ENCODE data around the gene UVSSA. TPM values are rescaled to one million over a fixed set of nuclear protein-coding genes. Genes with fewer than 3 reads are reported as not detected.

UVSSA gene
- total and polyA plus RNA-seq, 9 of the 15 experiments (the other 6 are each of a cell fraction or from before 2014, with no cell fraction given), result 0.21 to 14.6 (median 3.3) TPM

DNA sequence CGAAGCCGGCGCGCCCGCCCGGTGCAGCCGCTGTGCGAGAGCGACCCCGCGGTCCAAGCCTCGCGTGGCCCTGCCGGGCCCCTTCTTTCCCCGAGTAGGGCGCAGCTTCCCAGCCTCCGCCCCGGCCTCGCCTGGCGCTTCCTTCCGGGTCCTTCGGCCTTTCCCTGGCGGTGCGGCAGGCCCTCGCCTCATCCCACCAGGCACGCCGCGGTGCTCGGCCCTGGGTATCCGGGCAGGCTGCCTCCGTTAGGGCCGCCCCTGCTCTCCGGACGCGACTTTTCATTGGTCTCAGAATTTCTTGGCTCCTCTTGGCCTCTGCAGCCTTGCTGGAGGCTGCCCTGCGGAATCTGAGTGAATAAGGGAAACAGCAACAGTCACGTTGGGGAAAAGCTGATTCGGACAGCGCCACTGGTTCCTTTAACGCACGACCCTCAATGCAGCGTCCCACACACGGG lies 429 bp downstream of the UVSSA start (continued):
- peak in 1 of 3 experiments; percentile 1 for TF ChIP-seq YY1 (IDR thresholded peaks at IDR 0.05; ENCODE audit: borderline replicate concordance in 1 of 3, control insufficient read depth in 1 of 3, extremely low read depth in 1 of 3, insufficient read depth in 3 of 3, insufficient read length in 1 of 3, insufficient replicate concordance in 2 of 3, low read depth in 1 of 3, low read length in 2 of 3)
- TF ChIP-seq, protein P1, sequence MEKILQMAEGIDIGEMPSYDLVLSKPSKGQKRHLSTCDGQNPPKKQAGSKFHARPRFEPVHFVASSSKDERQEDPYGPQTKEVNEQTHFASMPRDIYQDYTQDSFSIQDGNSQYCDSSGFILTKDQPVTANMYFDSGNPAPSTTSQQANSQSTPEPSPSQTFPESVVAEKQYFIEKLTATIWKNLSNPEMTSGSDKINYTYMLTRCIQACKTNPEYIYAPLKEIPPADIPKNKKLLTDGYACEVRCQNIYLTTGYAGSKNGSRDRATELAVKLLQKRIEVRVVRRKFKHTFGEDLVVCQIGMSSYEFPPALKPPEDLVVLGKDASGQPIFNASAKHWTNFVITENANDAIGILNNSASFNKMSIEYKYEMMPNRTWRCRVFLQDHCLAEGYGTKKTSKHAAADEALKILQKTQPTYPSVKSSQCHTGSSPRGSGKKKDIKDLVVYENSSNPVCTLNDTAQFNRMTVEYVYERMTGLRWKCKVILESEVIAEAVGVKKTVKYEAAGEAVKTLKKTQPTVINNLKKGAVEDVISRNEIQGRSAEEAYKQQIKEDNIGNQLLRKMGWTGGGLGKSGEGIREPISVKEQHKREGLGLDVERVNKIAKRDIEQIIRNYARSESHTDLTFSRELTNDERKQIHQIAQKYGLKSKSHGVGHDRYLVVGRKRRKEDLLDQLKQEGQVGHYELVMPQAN (IDR thresholded peaks at IDR 0.05; ENCODE audit: borderline replicate concordance), result peak; percentile 81; the same call in 1 of the 2 replicates
- no peak for TF ChIP-seq MED1 (CRISPR knock-in tag; IDR thresholded peaks at IDR 0.05; ENCODE audit: borderline replicate concordance)
- TF ChIP-seq, protein P2, sequence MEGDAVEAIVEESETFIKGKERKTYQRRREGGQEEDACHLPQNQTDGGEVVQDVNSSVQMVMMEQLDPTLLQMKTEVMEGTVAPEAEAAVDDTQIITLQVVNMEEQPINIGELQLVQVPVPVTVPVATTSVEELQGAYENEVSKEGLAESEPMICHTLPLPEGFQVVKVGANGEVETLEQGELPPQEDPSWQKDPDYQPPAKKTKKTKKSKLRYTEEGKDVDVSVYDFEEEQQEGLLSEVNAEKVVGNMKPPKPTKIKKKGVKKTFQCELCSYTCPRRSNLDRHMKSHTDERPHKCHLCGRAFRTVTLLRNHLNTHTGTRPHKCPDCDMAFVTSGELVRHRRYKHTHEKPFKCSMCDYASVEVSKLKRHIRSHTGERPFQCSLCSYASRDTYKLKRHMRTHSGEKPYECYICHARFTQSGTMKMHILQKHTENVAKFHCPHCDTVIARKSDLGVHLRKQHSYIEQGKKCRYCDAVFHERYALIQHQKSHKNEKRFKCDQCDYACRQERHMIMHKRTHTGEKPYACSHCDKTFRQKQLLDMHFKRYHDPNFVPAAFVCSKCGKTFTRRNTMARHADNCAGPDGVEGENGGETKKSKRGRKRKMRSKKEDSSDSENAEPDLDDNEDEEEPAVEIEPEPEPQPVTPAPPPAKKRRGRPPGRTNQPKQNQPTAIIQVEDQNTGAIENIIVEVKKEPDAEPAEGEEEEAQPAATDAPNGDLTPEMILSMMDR (IDR thresholded peaks at IDR 0.05 in 2 of 3, conservative IDR thresholded peaks at IDR 0.05 in 1 of 3; ENCODE audit: insufficient read depth in 2 of 3, low read depth in 1 of 3, low read length in 3 of 3), result no peak
- TF ChIP-seq, protein P3, sequence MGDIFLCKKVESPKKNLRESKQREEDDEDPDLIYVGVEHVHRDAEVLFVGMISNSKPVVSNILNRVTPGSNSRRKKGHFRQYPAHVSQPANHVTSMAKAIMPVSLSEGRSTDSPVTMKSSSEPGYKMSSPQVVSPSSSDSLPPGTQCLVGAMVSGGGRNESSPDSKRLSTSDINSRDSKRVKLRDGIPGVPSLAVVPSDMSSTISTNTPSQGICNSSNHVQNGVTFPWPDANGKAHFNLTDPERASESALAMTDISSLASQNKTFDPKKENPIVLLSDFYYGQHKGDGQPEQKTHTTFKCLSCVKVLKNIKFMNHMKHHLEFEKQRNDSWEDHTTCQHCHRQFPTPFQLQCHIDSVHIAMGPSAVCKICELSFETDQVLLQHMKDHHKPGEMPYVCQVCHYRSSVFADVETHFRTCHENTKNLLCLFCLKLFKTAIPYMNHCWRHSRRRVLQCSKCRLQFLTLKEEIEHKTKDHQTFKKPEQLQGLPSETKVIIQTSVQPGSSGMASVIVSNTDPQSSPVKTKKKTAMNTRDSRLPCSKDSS (IDR thresholded peaks at IDR 0.05; ENCODE audit: low read depth, partially characterized antibody), result no peak
- TF ChIP-seq, protein P4, sequence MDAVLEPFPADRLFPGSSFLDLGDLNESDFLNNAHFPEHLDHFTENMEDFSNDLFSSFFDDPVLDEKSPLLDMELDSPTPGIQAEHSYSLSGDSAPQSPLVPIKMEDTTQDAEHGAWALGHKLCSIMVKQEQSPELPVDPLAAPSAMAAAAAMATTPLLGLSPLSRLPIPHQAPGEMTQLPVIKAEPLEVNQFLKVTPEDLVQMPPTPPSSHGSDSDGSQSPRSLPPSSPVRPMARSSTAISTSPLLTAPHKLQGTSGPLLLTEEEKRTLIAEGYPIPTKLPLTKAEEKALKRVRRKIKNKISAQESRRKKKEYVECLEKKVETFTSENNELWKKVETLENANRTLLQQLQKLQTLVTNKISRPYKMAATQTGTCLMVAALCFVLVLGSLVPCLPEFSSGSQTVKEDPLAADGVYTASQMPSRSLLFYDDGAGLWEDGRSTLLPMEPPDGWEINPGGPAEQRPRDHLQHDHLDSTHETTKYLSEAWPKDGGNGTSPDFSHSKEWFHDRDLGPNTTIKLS (IDR thresholded peaks at IDR 0.05; ENCODE audit: borderline replicate concordance, low read depth), result peak; percentile 72; the same call in 1 of the 2 replicates
- TF ChIP-seq, protein P5, sequence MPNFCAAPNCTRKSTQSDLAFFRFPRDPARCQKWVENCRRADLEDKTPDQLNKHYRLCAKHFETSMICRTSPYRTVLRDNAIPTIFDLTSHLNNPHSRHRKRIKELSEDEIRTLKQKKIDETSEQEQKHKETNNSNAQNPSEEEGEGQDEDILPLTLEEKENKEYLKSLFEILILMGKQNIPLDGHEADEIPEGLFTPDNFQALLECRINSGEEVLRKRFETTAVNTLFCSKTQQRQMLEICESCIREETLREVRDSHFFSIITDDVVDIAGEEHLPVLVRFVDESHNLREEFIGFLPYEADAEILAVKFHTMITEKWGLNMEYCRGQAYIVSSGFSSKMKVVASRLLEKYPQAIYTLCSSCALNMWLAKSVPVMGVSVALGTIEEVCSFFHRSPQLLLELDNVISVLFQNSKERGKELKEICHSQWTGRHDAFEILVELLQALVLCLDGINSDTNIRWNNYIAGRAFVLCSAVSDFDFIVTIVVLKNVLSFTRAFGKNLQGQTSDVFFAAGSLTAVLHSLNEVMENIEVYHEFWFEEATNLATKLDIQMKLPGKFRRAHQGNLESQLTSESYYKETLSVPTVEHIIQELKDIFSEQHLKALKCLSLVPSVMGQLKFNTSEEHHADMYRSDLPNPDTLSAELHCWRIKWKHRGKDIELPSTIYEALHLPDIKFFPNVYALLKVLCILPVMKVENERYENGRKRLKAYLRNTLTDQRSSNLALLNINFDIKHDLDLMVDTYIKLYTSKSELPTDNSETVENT (CRISPR knock-in tag; IDR thresholded peaks at IDR 0.05), result no peak
- TF ChIP-seq MCM7 (IDR thresholded peaks at IDR 0.05), result no peak
- TF ChIP-seq, protein P6, sequence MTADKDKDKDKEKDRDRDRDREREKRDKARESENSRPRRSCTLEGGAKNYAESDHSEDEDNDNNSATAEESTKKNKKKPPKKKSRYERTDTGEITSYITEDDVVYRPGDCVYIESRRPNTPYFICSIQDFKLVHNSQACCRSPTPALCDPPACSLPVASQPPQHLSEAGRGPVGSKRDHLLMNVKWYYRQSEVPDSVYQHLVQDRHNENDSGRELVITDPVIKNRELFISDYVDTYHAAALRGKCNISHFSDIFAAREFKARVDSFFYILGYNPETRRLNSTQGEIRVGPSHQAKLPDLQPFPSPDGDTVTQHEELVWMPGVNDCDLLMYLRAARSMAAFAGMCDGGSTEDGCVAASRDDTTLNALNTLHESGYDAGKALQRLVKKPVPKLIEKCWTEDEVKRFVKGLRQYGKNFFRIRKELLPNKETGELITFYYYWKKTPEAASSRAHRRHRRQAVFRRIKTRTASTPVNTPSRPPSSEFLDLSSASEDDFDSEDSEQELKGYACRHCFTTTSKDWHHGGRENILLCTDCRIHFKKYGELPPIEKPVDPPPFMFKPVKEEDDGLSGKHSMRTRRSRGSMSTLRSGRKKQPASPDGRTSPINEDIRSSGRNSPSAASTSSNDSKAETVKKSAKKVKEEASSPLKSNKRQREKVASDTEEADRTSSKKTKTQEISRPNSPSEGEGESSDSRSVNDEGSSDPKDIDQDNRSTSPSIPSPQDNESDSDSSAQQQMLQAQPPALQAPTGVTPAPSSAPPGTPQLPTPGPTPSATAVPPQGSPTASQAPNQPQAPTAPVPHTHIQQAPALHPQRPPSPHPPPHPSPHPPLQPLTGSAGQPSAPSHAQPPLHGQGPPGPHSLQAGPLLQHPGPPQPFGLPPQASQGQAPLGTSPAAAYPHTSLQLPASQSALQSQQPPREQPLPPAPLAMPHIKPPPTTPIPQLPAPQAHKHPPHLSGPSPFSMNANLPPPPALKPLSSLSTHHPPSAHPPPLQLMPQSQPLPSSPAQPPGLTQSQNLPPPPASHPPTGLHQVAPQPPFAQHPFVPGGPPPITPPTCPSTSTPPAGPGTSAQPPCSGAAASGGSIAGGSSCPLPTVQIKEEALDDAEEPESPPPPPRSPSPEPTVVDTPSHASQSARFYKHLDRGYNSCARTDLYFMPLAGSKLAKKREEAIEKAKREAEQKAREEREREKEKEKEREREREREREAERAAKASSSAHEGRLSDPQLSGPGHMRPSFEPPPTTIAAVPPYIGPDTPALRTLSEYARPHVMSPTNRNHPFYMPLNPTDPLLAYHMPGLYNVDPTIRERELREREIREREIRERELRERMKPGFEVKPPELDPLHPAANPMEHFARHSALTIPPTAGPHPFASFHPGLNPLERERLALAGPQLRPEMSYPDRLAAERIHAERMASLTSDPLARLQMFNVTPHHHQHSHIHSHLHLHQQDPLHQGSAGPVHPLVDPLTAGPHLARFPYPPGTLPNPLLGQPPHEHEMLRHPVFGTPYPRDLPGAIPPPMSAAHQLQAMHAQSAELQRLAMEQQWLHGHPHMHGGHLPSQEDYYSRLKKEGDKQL (CRISPR knock-in tag; IDR thresholded peaks at IDR 0.05; ENCODE audit: borderline replicate concordance), result no peak

Measured in K562 (cell line).